ENCODE results near the gene OR51E1.

OR51E1 gene

GRCh38 chr11:4658629-4659445 lies 15.1 kb downstream of the OR51E1 start:
- H3K9ac ChIP-seq (ENCODE audit: low read length) = no peak overlapping the region
- H3K36me3 ChIP-seq (ENCODE audit: control insufficient read depth, low read depth, low read length) = no peaks in the 10 kb centered on the region
- no peak overlapping the region for H3K27ac ChIP-seq (ENCODE audit: low read length)
- no peaks in the 10 kb centered on the region for H3K4me1 ChIP-seq (ENCODE audit: control insufficient read depth, low read depth, low read length)
- no peaks in the 10 kb centered on the region for H3K9me3 ChIP-seq (ENCODE audit: control insufficient read depth, low read depth, low read length)
- H3K27me3 ChIP-seq (ENCODE audit: control insufficient read depth, insufficient read depth, low read length) = no peaks in the 10 kb centered on the region
- H3K4me3 ChIP-seq (ENCODE audit: low read length) = no peak overlapping the region

GRCh38 chr11:4662876-4663275 lies 19.1 kb downstream of the OR51E1 start:
- Histone ChIP-seq H3K4me1 (ENCODE audit: control insufficient read depth, low read depth, low read length) (no peaks in the 10 kb centered on the region), H3K9ac (ENCODE audit: low read length) (no peak overlapping the region), H3K27me3 (ENCODE audit: control insufficient read depth, insufficient read depth, low read length) (no peaks in the 10 kb centered on the region), H3K27ac (ENCODE audit: low read length) (no peak overlapping the region), H3K36me3 (ENCODE audit: control insufficient read depth, low read depth, low read length) (no peaks in the 10 kb centered on the region), H3K9me3 (ENCODE audit: control insufficient read depth, low read depth, low read length) (no peaks in the 10 kb centered on the region), H3K4me3 (ENCODE audit: low read length) (no peak overlapping the region)

GRCh38 chr11:4664183-4664582 lies 20.4 kb downstream of the OR51E1 start:
- no peaks in the 10 kb centered on the region for H3K4me1 ChIP-seq (ENCODE audit: control insufficient read depth, low read depth, low read length)
- no peak overlapping the region for H3K9ac ChIP-seq (ENCODE audit: low read length)
- H3K9me3 ChIP-seq (ENCODE audit: control insufficient read depth, low read depth, low read length) = no peaks in the 10 kb centered on the region
- H3K36me3 ChIP-seq (ENCODE audit: control insufficient read depth, low read depth, low read length) = no peaks in the 10 kb centered on the region
- H3K27me3 ChIP-seq (ENCODE audit: control insufficient read depth, insufficient read depth, low read length) = no peaks in the 10 kb centered on the region
- no peak overlapping the region for H3K27ac ChIP-seq (ENCODE audit: low read length)
- H3K4me3 ChIP-seq (ENCODE audit: low read length) = no peak overlapping the region

- no peaks in the 10 kb centered on the region for H3K27me3 ChIP-seq (ENCODE audit: control insufficient read depth, insufficient read depth, low read length)
- H3K36me3 ChIP-seq (ENCODE audit: control insufficient read depth, low read depth, low read length) = no peaks in the 10 kb centered on the region
- H3K4me3 ChIP-seq (ENCODE audit: low read length) = no peak overlapping the region
- no peak overlapping the region for H3K27ac ChIP-seq (ENCODE audit: low read length)
- no peak overlapping the region for H3K9ac ChIP-seq (ENCODE audit: low read length)
- no peaks in the 10 kb centered on the region for H3K4me1 ChIP-seq (ENCODE audit: control insufficient read depth, low read depth, low read length)
- no peaks in the 10 kb centered on the region for H3K9me3 ChIP-seq (ENCODE audit: control insufficient read depth, low read depth, low read length)
These were observed 21.0 kb downstream of the OR51E1 start for GRCh38 chr11:4664786-4665185.

GRCh38 chr11:4665424-4665823 lies 21.6 kb downstream of the OR51E1 start:
- H3K9me3 ChIP-seq (ENCODE audit: control insufficient read depth, low read depth, low read length) = no peaks in the 10 kb centered on the region
- H3K27ac ChIP-seq (ENCODE audit: low read length) = no peak overlapping the region
- H3K27me3 ChIP-seq (ENCODE audit: control insufficient read depth, insufficient read depth, low read length) = no peaks in the 10 kb centered on the region
- H3K4me3 ChIP-seq (ENCODE audit: low read length) = no peak overlapping the region
- H3K4me1 ChIP-seq (ENCODE audit: control insufficient read depth, low read depth, low read length) = no peaks in the 10 kb centered on the region
- H3K9ac ChIP-seq (ENCODE audit: low read length) = no peak overlapping the region
- H3K36me3 ChIP-seq (ENCODE audit: control insufficient read depth, low read depth, low read length) = no peaks in the 10 kb centered on the region

DNA sequence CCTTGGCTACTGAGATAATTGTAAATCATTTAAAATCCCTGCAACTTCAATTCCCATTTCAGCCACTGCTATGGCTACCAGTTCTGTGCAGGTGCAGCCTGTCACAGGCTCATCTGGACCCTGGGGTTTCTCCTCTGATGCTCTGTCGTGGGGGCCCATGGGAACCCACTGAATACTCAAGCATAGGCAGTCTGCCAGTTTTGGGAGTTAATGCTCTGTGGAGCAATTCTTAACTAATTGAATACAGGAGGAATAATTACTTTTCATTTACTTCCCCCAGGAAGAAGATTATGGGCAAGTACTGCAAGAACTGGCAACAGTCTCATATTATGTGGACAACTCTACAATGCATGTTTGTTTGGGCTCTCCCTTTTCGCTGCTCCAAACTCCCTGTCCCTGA lies 28.0 kb downstream of the OR51E1 start:
- Histone ChIP-seq H3K9me3 (ENCODE audit: control insufficient read depth, low read depth, low read length) (no peaks in the 10 kb centered on the region), H3K4me3 (ENCODE audit: low read length) (no peak overlapping the region), H3K27ac (ENCODE audit: low read length) (no peak overlapping the region), H3K27me3 (ENCODE audit: control insufficient read depth, insufficient read depth, low read length) (no peaks in the 10 kb centered on the region), H3K4me1 (ENCODE audit: control insufficient read depth, low read depth, low read length) (no peaks in the 10 kb centered on the region), H3K36me3 (ENCODE audit: control insufficient read depth, low read depth, low read length) (no peaks in the 10 kb centered on the region), H3K9ac (ENCODE audit: low read length) (no peak overlapping the region)

DNA sequence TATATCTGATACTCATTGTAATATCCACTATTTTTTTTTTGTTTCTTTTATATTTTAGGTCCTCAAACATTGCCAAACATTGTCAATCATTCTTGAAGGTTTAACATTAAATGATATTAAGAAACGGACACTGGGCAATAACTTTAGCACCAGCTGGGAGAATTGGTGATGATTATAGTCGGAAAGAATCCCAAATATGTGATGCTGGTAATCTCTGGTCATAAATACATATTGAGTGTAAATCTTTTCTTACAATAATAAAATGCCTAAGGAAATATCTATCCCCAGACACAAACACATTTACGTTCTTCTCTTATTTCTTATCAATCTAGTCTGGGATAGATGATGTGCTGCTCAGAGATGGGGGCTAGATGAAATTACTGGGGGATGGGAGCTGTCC lies 28.7 kb downstream of the OR51E1 start:
- H3K9ac ChIP-seq (ENCODE audit: low read length) = no peak overlapping the region
- H3K4me3 ChIP-seq (ENCODE audit: low read length) = no peak overlapping the region
- H3K27ac ChIP-seq (ENCODE audit: low read length) = no peak overlapping the region
- H3K27me3 ChIP-seq (ENCODE audit: control insufficient read depth, insufficient read depth, low read length) = no peaks in the 10 kb centered on the region
- H3K4me1 ChIP-seq (ENCODE audit: control insufficient read depth, low read depth, low read length) = no peaks in the 10 kb centered on the region
- no peaks in the 10 kb centered on the region for H3K36me3 ChIP-seq (ENCODE audit: control insufficient read depth, low read depth, low read length)
- H3K9me3 ChIP-seq (ENCODE audit: control insufficient read depth, low read depth, low read length) = no peaks in the 10 kb centered on the region

DNA sequence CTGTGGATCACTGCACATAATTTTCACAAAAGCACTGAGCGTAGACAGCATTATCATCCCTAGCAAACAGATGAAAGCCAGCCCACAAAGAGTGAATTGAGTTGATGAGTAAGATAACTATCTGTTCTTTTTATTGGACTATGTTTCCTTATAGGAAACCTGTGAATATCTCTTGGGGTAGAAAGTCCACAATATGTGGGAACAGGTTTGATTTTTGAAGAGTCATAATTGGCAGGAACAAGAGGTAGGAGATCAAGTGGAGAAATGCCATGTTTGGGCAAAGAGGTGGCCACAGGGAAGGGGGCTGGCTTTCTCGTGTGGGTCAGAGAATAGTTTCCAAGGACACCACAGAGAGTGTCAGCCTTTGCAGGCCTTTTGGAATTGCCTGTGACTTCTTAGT lies 30.0 kb downstream of the OR51E1 start:
- Histone ChIP-seq H3K27ac (ENCODE audit: low read length) (no peak overlapping the region), H3K4me1 (ENCODE audit: control insufficient read depth, low read depth, low read length) (no peaks in the 10 kb centered on the region), H3K27me3 (ENCODE audit: control insufficient read depth, insufficient read depth, low read length) (no peaks in the 10 kb centered on the region), H3K4me3 (ENCODE audit: low read length) (no peak overlapping the region), H3K9me3 (ENCODE audit: control insufficient read depth, low read depth, low read length) (no peaks in the 10 kb centered on the region), H3K9ac (ENCODE audit: low read length) (no peak overlapping the region), H3K36me3 (ENCODE audit: control insufficient read depth, low read depth, low read length) (no peaks in the 10 kb centered on the region)

- Histone ChIP-seq H3K4me1 (ENCODE audit: control insufficient read depth, low read depth, low read length) (no peaks in the 10 kb centered on the region), H3K36me3 (ENCODE audit: control insufficient read depth, low read depth, low read length) (no peaks in the 10 kb centered on the region), H3K27me3 (ENCODE audit: control insufficient read depth, insufficient read depth, low read length) (no peaks in the 10 kb centered on the region), H3K9ac (ENCODE audit: low read length) (no peak overlapping the region), H3K27ac (ENCODE audit: low read length) (no peak overlapping the region), H3K9me3 (ENCODE audit: control insufficient read depth, low read depth, low read length) (no peaks in the 10 kb centered on the region), H3K4me3 (ENCODE audit: low read length) (no peak overlapping the region)
These were observed 34.2 kb downstream of the OR51E1 start for GRCh38 chr11:4677948-4678347.

- Histone ChIP-seq H3K27me3 (ENCODE audit: control insufficient read depth, insufficient read depth, low read length) (no peaks in the 10 kb centered on the region), H3K4me1 (ENCODE audit: control insufficient read depth, low read depth, low read length) (no peaks in the 10 kb centered on the region), H3K9me3 (ENCODE audit: control insufficient read depth, low read depth, low read length) (no peaks in the 10 kb centered on the region), H3K36me3 (ENCODE audit: control insufficient read depth, low read depth, low read length) (no peaks in the 10 kb centered on the region), H3K4me3 (ENCODE audit: low read length) (no peak overlapping the region), H3K27ac (ENCODE audit: low read length) (no peak overlapping the region), H3K9ac (ENCODE audit: low read length) (no peak overlapping the region)
These were observed 36.6 kb downstream of the OR51E1 start for GRCh38 chr11:4680341-4680740.

- Histone ChIP-seq H3K4me1 (ENCODE audit: control insufficient read depth, low read depth, low read length) (no peaks in the 10 kb centered on the region), H3K27ac (ENCODE audit: low read length) (no peak overlapping the region), H3K27me3 (ENCODE audit: control insufficient read depth, insufficient read depth, low read length) (no peaks in the 10 kb centered on the region)
These were observed 39.0 kb downstream of the OR51E1 start for GRCh38 chr11:4682623-4683419.

More at GRCh38 chr11:4682623-4683419, 39.0 kb downstream of the OR51E1 start:
- no peak overlapping the region for H3K9ac ChIP-seq (ENCODE audit: low read length)
- no peak overlapping the region for H3K4me3 ChIP-seq (ENCODE audit: low read length)
- H3K36me3 ChIP-seq (ENCODE audit: control insufficient read depth, low read depth, low read length) = no peaks in the 10 kb centered on the region
- no peaks in the 10 kb centered on the region for H3K9me3 ChIP-seq (ENCODE audit: control insufficient read depth, low read depth, low read length)

All from iPS-18a (cell line).